GM23248 (cell line): Measurements from ENCODE around the gene PEX13.

Experiments used
- EZH2 ChIP-seq: fragments of 200-600 bp; sonication (generic); IDR thresholded peaks from 2 replicates; pipeline ENCODE4 v1.6.1; 2018; ENCODE audit warnings: antibody characterized with exemption, mild to moderate bottlenecking; ENCODE audit not compliant: insufficient read depth, poor library complexity, severe bottlenecking
- EZH2phosphoT487 ChIP-seq: fragments of 200-600 bp; sonication (generic); IDR thresholded peaks from 2 replicates; pipeline ENCODE4 v1.6.1; 2018; ENCODE audit warnings: antibody characterized with exemption, moderate library complexity, mild to moderate bottlenecking, low read depth; ENCODE audit not compliant: insufficient read depth

DNA sequence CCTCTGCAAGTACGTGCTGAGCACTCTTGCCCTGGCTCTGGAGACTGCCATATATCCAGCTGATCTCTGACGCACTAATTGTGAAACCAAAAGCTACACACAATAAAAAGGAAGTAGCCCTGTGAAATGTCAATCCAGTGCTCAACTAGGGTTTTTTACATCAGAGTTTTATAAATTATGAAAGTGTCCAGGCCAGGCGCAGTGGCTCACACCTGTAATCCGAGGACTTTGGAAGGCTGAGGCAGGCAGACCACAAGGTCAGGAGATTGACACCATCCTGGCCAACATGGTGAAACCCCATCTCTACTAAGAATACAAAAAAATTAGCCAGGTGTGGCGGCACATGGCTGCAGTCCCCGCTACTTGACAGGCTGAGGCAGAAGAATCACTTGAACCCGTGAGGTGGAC, 24.5 kb upstream of the PEX13 start:
- TF ChIP-seq EZH2: no peak
- no peak for TF ChIP-seq EZH2phosphoT487
